Neuronal stem cell (in vitro differentiated cells): Measurements from ENCODE around the gene C13orf46.

Experiments used
- DNase-seq: peaks from one replicate; pipeline ENCODE4 v3.0.0-alpha.2; 2013; ENCODE audit warnings: low spot score
- H2AFZ ChIP-seq: one replicate; pipeline ENCODE4 v1.6.1; 2013; ENCODE audit warnings: mild to moderate bottlenecking, low read length, inconsistent platforms
- H2AK5ac ChIP-seq: 2 replicates; pipeline ENCODE4 v1.6.1; 2013; ENCODE audit warnings: low read depth, mild to moderate bottlenecking, inconsistent platforms, low read length, moderate library complexity, mixed read lengths
- H2BK120ac ChIP-seq: 2 replicates; pipeline ENCODE4 v1.6.1; 2013; ENCODE audit warnings: low read depth, mild to moderate bottlenecking, inconsistent platforms, low read length, moderate library complexity, mixed read lengths
- H2BK12ac ChIP-seq: one replicate; pipeline ENCODE4 v1.6.1; 2013; ENCODE audit warnings: low read length, inconsistent platforms
- H2BK15ac ChIP-seq: 2 replicates; pipeline ENCODE4 v1.6.1; 2013; ENCODE audit warnings: mild to moderate bottlenecking, low read length, inconsistent platforms, mixed read lengths
- H2BK5ac ChIP-seq: one replicate; pipeline ENCODE4 v1.6.1; 2013; ENCODE audit warnings: inconsistent platforms, mild to moderate bottlenecking, low read length, moderate library complexity
- H3K14ac ChIP-seq: one replicate; pipeline ENCODE4 v1.6.1; 2013; ENCODE audit warnings: low read length, inconsistent platforms
- H3K18ac ChIP-seq: 2 replicates; pipeline ENCODE4 v1.6.1; 2013; ENCODE audit warnings: low read length, inconsistent platforms
- H3K23ac ChIP-seq: 2 replicates; pipeline ENCODE4 v1.6.1; 2013; ENCODE audit warnings: low read depth, mild to moderate bottlenecking, mixed read lengths, low read length, inconsistent platforms; ENCODE audit not compliant: poor library complexity
- H3K27ac ChIP-seq: replicated peaks from 3 replicates; pipeline ENCODE4 v1.5.1; 2013; ENCODE audit warnings: low read length, inconsistent platforms
- H3K27me3 ChIP-seq, 3 experiments: 2 replicates each; pipeline ENCODE4 v1.6.1; 2013; ENCODE audit warnings: low read length in 3 of 3, mild to moderate bottlenecking in 2 of 3, inconsistent platforms in 1 of 3, low read depth in 1 of 3, mixed read lengths in 1 of 3, moderate library complexity in 1 of 3; ENCODE audit not compliant: control insufficient read depth in 3 of 3, insufficient read depth in 3 of 3
- H3K36me3 ChIP-seq, 2 donors: replicated peaks in 1 of 2; 2 replicates each; pipeline ENCODE4 v1.6.1; 2013; ENCODE audit warnings: low read length in 2 of 2; ENCODE audit not compliant: control insufficient read depth in 2 of 2, insufficient read depth in 2 of 2
- H3K4ac ChIP-seq: 2 replicates; pipeline ENCODE4 v1.6.1; 2013; ENCODE audit warnings: inconsistent platforms, mild to moderate bottlenecking, low read length, moderate library complexity
- H3K4me1 ChIP-seq, 2 donors: 1 replicate in 1 of 2; 2 replicates in 1 of 2; pipeline ENCODE4 v1.6.1; 2013; ENCODE audit warnings: low read length in 2 of 2, low read depth in 1 of 2; ENCODE audit not compliant: control insufficient read depth in 2 of 2, insufficient read depth in 1 of 2
- H3K4me2 ChIP-seq: one replicate; pipeline ENCODE4 v1.6.1; 2013; ENCODE audit warnings: mild to moderate bottlenecking, low read length, inconsistent platforms; ENCODE audit not compliant: insufficient read depth, poor library complexity, severe bottlenecking
- H3K4me3 ChIP-seq, 2 donors: 2 replicates each; pipeline ENCODE4 v1.5.1; 2013; ENCODE audit warnings: low read length in 2 of 2, mild to moderate bottlenecking in 2 of 2, inconsistent platforms in 1 of 2, moderate library complexity in 1 of 2
- H3K79me1 ChIP-seq: one replicate; pipeline ENCODE4 v1.6.1; 2013; ENCODE audit warnings: low read depth, mild to moderate bottlenecking, inconsistent platforms, low read length, moderate library complexity
- H3K9ac ChIP-seq: one replicate; pipeline ENCODE4 v1.6.1; 2013; ENCODE audit warnings: mild to moderate bottlenecking, low read depth, low read length, inconsistent platforms; ENCODE audit not compliant: poor library complexity
- H3K9me3 ChIP-seq, 2 donors: replicated peaks in 1 of 2; 2 replicates each; pipeline versions ENCODE3 to v1.6.1; 2013; ENCODE audit warnings: low read length in 2 of 2, mild to moderate bottlenecking in 2 of 2, inconsistent platforms in 1 of 2, low read depth in 1 of 2, mixed read lengths in 1 of 2, moderate library complexity in 1 of 2; ENCODE audit not compliant: control insufficient read depth in 2 of 2, insufficient read depth in 1 of 2
- H4K8ac ChIP-seq: one replicate; pipeline ENCODE4 v1.6.1; 2013; ENCODE audit warnings: low read depth, mild to moderate bottlenecking, inconsistent platforms, low read length, moderate library complexity
- H4K91ac ChIP-seq: one replicate; pipeline ENCODE4 v1.6.1; 2013; ENCODE audit warnings: low read length, low read depth, mild to moderate bottlenecking, inconsistent platforms; ENCODE audit not compliant: poor library complexity
- WGBS, 2 donors: extraction: QIAGEN DNeasy Blood & Tissue Kit; methylation state at CpG; one replicate each; pipeline ENCODE4 v1.1.7; 2013; ENCODE audit warnings: missing lambda C conversion rate in 2 of 2, mixed read lengths in 1 of 2; ENCODE audit not compliant: insufficient read length in 2 of 2, insufficient replicate concordance in 1 of 2; ENCODE audit errors: extremely low coverage in 2 of 2; 5-methylcytosine and 5-hydroxymethylcytosine counted together

C13orf46 gene

DNA sequence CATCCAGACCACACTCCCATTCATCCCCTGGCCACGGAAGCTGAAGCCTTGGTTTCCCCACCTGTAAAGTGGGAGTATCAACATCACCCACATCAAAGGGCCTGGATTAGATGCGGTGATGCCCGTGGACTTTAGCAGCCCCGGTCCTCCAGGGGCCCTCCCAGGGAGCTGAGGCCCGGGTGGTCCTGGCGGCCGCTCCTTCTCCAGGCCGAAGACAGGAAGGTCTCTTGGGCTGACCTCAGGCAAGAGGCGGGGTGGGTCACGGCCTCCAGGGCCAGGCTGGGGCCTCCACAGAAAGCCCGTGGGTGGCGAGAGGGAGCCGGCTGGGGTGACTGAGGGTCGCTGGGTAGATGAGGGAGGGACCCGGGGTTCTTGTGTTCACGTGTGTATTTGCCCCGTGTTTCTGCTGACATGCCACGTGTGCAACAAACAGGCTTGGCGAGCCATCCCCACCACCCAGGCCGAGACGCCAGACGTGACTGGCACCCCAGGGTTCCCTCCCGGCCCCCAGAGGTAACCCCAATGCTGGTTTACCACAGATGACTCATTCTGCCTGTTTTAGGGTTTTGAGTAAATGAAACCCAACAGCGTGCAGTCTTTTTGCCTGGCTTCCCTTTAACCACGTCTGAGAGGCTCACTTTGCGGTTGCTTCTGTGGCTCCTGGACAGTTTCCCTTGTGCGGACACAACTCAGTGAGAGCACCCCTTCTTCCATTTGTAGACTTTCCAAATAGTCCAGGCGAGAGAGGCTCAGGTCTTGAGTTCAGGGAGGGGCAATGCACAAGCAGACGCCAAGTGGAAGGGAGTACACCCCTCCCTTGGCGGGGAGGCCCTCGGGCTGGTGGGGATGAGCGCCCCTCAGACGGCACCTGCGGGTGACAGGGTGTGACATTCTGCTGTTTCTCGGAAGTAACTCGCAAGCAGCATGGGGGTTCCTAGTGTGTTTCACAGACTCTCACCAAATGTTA is 42.9 kb downstream of the C13orf46 start:
- H3K4me1 ChIP-seq = peaks cover 2 to 15% of the 10 kb centered on the region in 2 donors
- H3K9ac ChIP-seq = no peak overlapping the region
- H2AFZ ChIP-seq = no peak overlapping the region
- WGBS, 2 donors = no CpG with 5 or more reads among the region's 36 CpGs
- no peak for DNase-seq
- no peak overlapping the region for H3K4ac ChIP-seq
- peaks cover 0 to 11% (median 0%) of the 10 kb centered on the region in 3 experiments for H3K27me3 ChIP-seq
- H3K4me3 ChIP-seq = no peak overlapping the region
- no peak overlapping the region for H2BK120ac ChIP-seq
- H2BK5ac ChIP-seq = no peak overlapping the region
- H3K27ac ChIP-seq = no peak overlapping the region
- peaks cover 2 to 8% of the 10 kb centered on the region in 2 donors for H3K9me3 ChIP-seq
- no peak overlapping the region for H4K91ac ChIP-seq
- H3K23ac ChIP-seq = no peak overlapping the region
- no peaks in the 10 kb centered on the region for H3K36me3 ChIP-seq
- no peak overlapping the region for H3K14ac ChIP-seq
- H2AK5ac ChIP-seq = peak overlapping the region; percentile 10
- H3K18ac ChIP-seq = no peak overlapping the region
- peak overlapping the region; percentile 49 for H4K8ac ChIP-seq
- H2BK15ac ChIP-seq = peak overlapping the region; percentile 32
- peaks cover 2% of the 10 kb centered on the region for H3K79me1 ChIP-seq
- no peak overlapping the region for H3K4me2 ChIP-seq
- no peak overlapping the region for H2BK12ac ChIP-seq

DNA sequence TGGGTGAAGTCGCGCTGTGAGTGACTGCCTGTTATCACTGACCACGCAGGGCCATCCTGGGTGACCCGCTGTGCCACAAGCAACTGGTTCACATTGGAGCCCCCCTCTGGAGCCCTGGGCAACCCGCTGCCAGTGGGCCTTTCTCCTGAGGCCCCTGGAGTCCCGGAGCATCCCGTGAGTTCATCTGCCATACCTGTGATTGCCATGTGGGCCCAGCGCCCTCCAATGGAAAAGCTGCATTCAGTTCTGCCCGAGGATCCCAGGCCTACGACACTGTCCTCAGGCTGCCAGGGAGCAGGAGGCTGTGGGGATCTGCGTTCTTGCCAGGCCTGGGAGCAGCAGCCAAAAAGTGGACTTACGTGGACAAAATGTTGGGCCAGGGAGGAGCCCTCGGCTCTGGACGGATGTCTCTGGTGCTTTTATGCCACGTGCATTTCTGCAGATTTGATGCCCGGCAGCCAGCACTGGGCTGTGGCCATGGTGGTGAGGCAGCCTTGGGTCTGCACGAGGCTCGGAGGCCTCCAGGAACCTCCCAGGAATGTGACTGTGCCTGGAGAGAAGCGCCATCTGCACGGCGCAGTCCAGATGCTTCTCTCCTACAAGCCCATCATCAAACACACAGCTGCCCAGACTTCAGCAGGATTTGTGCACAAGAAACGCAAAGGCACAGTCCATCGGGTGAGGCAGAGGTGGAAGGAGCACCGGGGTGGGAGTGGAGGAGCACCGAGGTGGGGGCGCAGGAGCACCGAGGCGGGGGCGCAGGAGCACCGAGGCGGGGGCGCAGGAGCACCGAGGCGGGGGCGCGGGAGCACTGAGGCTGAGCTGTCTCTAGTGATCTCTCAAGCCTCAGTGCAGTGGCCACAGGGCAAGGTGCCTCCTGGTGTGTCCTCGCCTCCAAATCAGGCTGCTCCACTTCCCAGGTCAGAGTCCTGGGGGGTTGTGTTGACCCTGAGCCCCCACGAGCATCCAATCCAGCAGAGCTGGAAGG is 44.0 kb downstream of the C13orf46 start:
- no peak overlapping the region for H3K27ac ChIP-seq
- DNase-seq = no peak
- H3K27me3 ChIP-seq = peaks cover 0 to 11% (median 0%) of the 10 kb centered on the region in 3 experiments
- H2AFZ ChIP-seq = no peak overlapping the region
- H4K91ac ChIP-seq = no peak overlapping the region
- peak overlapping the region; percentile 40 for H2AK5ac ChIP-seq
- H2BK5ac ChIP-seq = no peak overlapping the region
- peak overlapping the region; percentile 83 for H2BK15ac ChIP-seq
- no peaks in the 10 kb centered on the region for H3K36me3 ChIP-seq
- H4K8ac ChIP-seq = no peak overlapping the region
- H2BK120ac ChIP-seq = no peak overlapping the region
- H3K9me3 ChIP-seq = peaks cover 2 to 8% of the 10 kb centered on the region in 2 donors
- H3K4me3 ChIP-seq = peak overlapping the region in 1 of 2 donors; percentile 36
- peak overlapping the region; percentile 96 for H2BK12ac ChIP-seq
- peak overlapping the region; percentile 38 for H3K18ac ChIP-seq
- H3K4ac ChIP-seq = no peak overlapping the region
- H3K4me2 ChIP-seq = no peak overlapping the region
- peak overlapping the region; percentile 75 for H3K23ac ChIP-seq
- H3K79me1 ChIP-seq = peaks cover 2% of the 10 kb centered on the region
- peaks cover under 1 to 5% of the 10 kb centered on the region in 2 donors for H3K4me1 ChIP-seq
- no CpG with 5 or more reads among the region's 38 CpGs for WGBS, 2 donors
- H3K14ac ChIP-seq = no peak overlapping the region
- H3K9ac ChIP-seq = no peak overlapping the region

GRCh38 chr13:113928685-113929627 is 44.9 kb downstream of the C13orf46 start:
- Histone ChIP-seq H4K91ac (no peak overlapping the region), H3K36me3 (no peaks in the 10 kb centered on the region), H3K27me3 (peaks cover 0 to 11% (median 0%) of the 10 kb centered on the region in 3 experiments), H3K4me1 (no peaks in the 10 kb centered on the region), H3K23ac (peak overlapping the region; percentile 75), H2AK5ac (peak overlapping the region; percentile 40), H3K9me3 (peaks cover 2 to 8% of the 10 kb centered on the region in 2 donors), H3K27ac (no peak overlapping the region), H3K4ac (peak overlapping the region; percentile 68), H3K14ac (peak overlapping the region; percentile 65), H3K4me3 (no peak overlapping the region), H3K9ac (peak overlapping the region; percentile 30), H3K79me1 (peaks cover 2% of the 10 kb centered on the region), H2BK12ac (peak overlapping the region; percentile 96), H3K18ac (peak overlapping the region; percentile 44), H2BK5ac (no peak overlapping the region), H2AFZ (no peak overlapping the region), H2BK15ac (peak overlapping the region; percentile 83), H4K8ac (no peak overlapping the region), H3K4me2 (no peak overlapping the region), H2BK120ac (no peak overlapping the region)
- no CpG with 5 or more reads among the region's 26 CpGs for WGBS, 2 donors
- no peak for DNase-seq
